DND-41 (cell line): Measurements from ENCODE around the gene CANT1.
"Not testable (repeated sequence)": the region's sequence is repeated elsewhere in the genome, so short reads cannot be mapped to it uniquely, and the experiment has no call there.

Experiments used
- ATAC-seq: fragments of 200-7000 bp; cut with Tn5 transposase; 3 replicates; pipeline ENCODE4 v1.9.1; 2021; ENCODE audit warnings: low read depth; ENCODE audit not compliant: insufficient read depth
- DNase-seq: peaks from one replicate; pipeline ENCODE4 v3.0.0-alpha.2; 2020
- H2AFZ ChIP-seq: 2 replicates; pipeline ENCODE4 v1.6.0; 2012; ENCODE audit warnings: low read depth, low read length
- H3K27ac ChIP-seq: 2 replicates; pipeline ENCODE4 v1.5.1; 2012; ENCODE audit warnings: low read length, inconsistent platforms
- H3K27me3 ChIP-seq: fragments of 200-600 bp; sonication (generic); 2 replicates; pipeline ENCODE4 v1.6.0; 2012; ENCODE audit warnings: low read length, mild to moderate bottlenecking, inconsistent platforms; ENCODE audit not compliant: insufficient read depth, poor library complexity
- H3K36me3 ChIP-seq: 2 replicates; pipeline ENCODE4 v1.5.1; 2012; ENCODE audit warnings: low read length, inconsistent platforms; ENCODE audit not compliant: insufficient read depth
- H3K4me1 ChIP-seq: 2 replicates; pipeline ENCODE4 v1.5.1; 2012; ENCODE audit warnings: mild to moderate bottlenecking, low read length; ENCODE audit not compliant: insufficient read depth
- H3K4me2 ChIP-seq: 2 replicates; pipeline ENCODE4 v1.6.0; 2012; ENCODE audit warnings: mild to moderate bottlenecking, moderate library complexity, low read length, inconsistent platforms; ENCODE audit not compliant: insufficient read depth
- H3K4me3 ChIP-seq, 2 experiments: fragments of 200-600 bp in 1 of 2; shearing (Covaris generic) in 1 of 2; 2 replicates each; pipeline ENCODE4 v1.5.1; 2012 to 2016; ENCODE audit warnings: inconsistent platforms in 2 of 2, low read length in 2 of 2, mild to moderate bottlenecking in 2 of 2, low read depth in 1 of 2, moderate library complexity in 1 of 2
- H3K79me2 ChIP-seq: 2 replicates; pipeline ENCODE4 v1.6.0; 2012; ENCODE audit warnings: low read length, inconsistent platforms; ENCODE audit not compliant: insufficient read depth
- H3K9ac ChIP-seq: 2 replicates; pipeline ENCODE4 v1.6.0; 2012; ENCODE audit warnings: low read depth, mild to moderate bottlenecking, inconsistent platforms, low read length, moderate library complexity
- H3K9me3 ChIP-seq: 2 replicates; pipeline ENCODE4 v1.5.1; 2012; ENCODE audit warnings: low read length, moderate library complexity, mild to moderate bottlenecking, inconsistent platforms; ENCODE audit not compliant: insufficient read depth, severe bottlenecking
- H4K20me1 ChIP-seq: 2 replicates; pipeline ENCODE4 v1.6.0; 2012; ENCODE audit warnings: low read length; ENCODE audit not compliant: insufficient read depth
- CTCF ChIP-seq: IDR thresholded peaks from 2 replicates; pipeline ENCODE4 v1.5.1; 2012; ENCODE audit warnings: borderline replicate concordance, low read length, moderate library complexity, mild to moderate bottlenecking; ENCODE audit not compliant: poor library complexity, severe bottlenecking; ENCODE audit errors: extremely low read depth
- EZH2 ChIP-seq: IDR thresholded peaks from 3 replicates; pipeline ENCODE4 v1.6.1; 2012; ENCODE audit warnings: borderline replicate concordance, low read depth, mild to moderate bottlenecking, moderate library complexity, low read length, inconsistent platforms; ENCODE audit not compliant: severe bottlenecking

CANT1 gene

GRCh38 chr17:79033741-79034501 lies 24.4 kb upstream of the CANT1 start:
- Histone ChIP-seq H2AFZ (no peak overlapping the region), H3K27ac (no peak overlapping the region), H3K9me3 (no peaks in the 10 kb centered on the region), H3K79me2 (no peaks in the 10 kb centered on the region), H3K36me3 (no peaks in the 10 kb centered on the region), H3K4me2 (no peak overlapping the region), H3K4me3 (no peak overlapping the region), H4K20me1 (no peaks in the 10 kb centered on the region; the same call in 1 of the 2 replicates), H3K9ac (no peak overlapping the region), H3K4me1 (no peaks in the 10 kb centered on the region), H3K27me3 (no peaks in the 10 kb centered on the region)
- TF ChIP-seq EZH2, result no peak
- TF ChIP-seq CTCF, result no peak
- no peak for ATAC-seq
- no peak for DNase-seq

GRCh38 chr17:79033046-79033616 lies 23.6 kb upstream of the CANT1 start:
- Histone ChIP-seq H3K4me3 (no peak overlapping the region), H3K4me1 (no peaks in the 10 kb centered on the region), H3K9me3 (no peaks in the 10 kb centered on the region), H3K36me3 (no peaks in the 10 kb centered on the region), H3K27me3 (no peaks in the 10 kb centered on the region), H2AFZ (no peak overlapping the region), H4K20me1 (no peaks in the 10 kb centered on the region; the same call in 1 of the 2 replicates), H3K79me2 (no peaks in the 10 kb centered on the region), H3K9ac (no peak overlapping the region), H3K4me2 (no peak overlapping the region), H3K27ac (no peak overlapping the region)
- ATAC-seq (no peak), DNase-seq (no peak)
- TF ChIP-seq CTCF (no peak), EZH2 (no peak)

GRCh38 chr17:79031996-79032875 lies 22.7 kb upstream of the CANT1 start:
- no peak for TF ChIP-seq CTCF
- TF ChIP-seq EZH2, result no peak
- Histone ChIP-seq H3K4me2 (no peak overlapping the region), H3K79me2 (no peaks in the 10 kb centered on the region), H3K9me3 (no peaks in the 10 kb centered on the region), H3K27ac (no peak overlapping the region), H3K9ac (no peak overlapping the region), H3K4me1 (no peaks in the 10 kb centered on the region), H3K4me3 (no peak overlapping the region), H3K27me3 (peaks cover 4% of the 10 kb centered on the region), H3K36me3 (no peaks in the 10 kb centered on the region), H2AFZ (no peak overlapping the region), H4K20me1 (peaks cover 3% of the 10 kb centered on the region)
- ATAC-seq, result no peak
- DNase-seq, result no peak

- H3K9ac ChIP-seq, H3K36me3 ChIP-seq, H2AFZ ChIP-seq, H3K4me3 ChIP-seq, H3K9me3 ChIP-seq, H3K27me3 ChIP-seq, H4K20me1 ChIP-seq, DNase-seq, H3K27ac ChIP-seq, ATAC-seq, H3K4me1 ChIP-seq, H3K4me2 ChIP-seq, H3K79me2 ChIP-seq: not testable (repeated sequence)
Observed at GRCh38 chr17:79030636-79031035, 21.1 kb upstream of the CANT1 start.
